Heart left ventricle (tissue), 16 donors: Measurements from ENCODE around the gene DAB2IP. TPM values are rescaled to one million over a fixed set of nuclear protein-coding genes. Genes with fewer than 3 reads are reported as not detected.

ENCODE experiments used
- ATAC-seq, 4 donors: fragments of 200-7000 bp; cut with Tn5 transposase; one replicate each; pipeline ENCODE4 v1.9.1; 2020 to 2022; ENCODE audit warnings: moderate library complexity in 4 of 4, mild to moderate bottlenecking in 3 of 4, moderate number of reproducible peaks in 1 of 4
- DNase-seq, 5 donors: peaks; one replicate each; pipeline ENCODE4 v3.0.0-alpha.2; 2020
- H3K27ac ChIP-seq, 12 donors: fragments of 200-600 bp; sonication (generic) in 4 of 12; one replicate each; pipeline versions ENCODE4 v1.5.0 to v1.8.0; 2016 to 2022; ENCODE audit warnings: mild to moderate bottlenecking in 2 of 12
- H3K27me3 ChIP-seq, 9 donors: fragments of 200-600 bp; sonication (generic) in 2 of 9; one replicate each; pipeline versions ENCODE4 v1.5.1 to v1.8.0; 2016 to 2022; ENCODE audit warnings: mild to moderate bottlenecking in 3 of 9
- H3K36me3 ChIP-seq, 9 donors: fragments of 200-600 bp; sonication (generic) in 2 of 9; one replicate each; pipeline versions ENCODE4 v1.5.0 to v1.8.0; 2018 to 2022; ENCODE audit warnings: mild to moderate bottlenecking in 2 of 9
- H3K4me1 ChIP-seq, 12 donors: fragments of 200-600 bp; sonication (generic) in 4 of 12; one replicate each; pipeline versions ENCODE4 v1.5.0 to v1.8.0; 2016 to 2022; ENCODE audit warnings: mild to moderate bottlenecking in 3 of 12
- H3K4me3 ChIP-seq, 12 donors: fragments of 200-600 bp; sonication (generic) in 4 of 12; one replicate each; pipeline versions ENCODE4 v1.5.0 to v1.8.0; 2017 to 2022; ENCODE audit warnings: mild to moderate bottlenecking in 9 of 12, moderate library complexity in 4 of 12
- H3K9me3 ChIP-seq, 12 donors: fragments of 200-600 bp; sonication (generic) in 4 of 12; one replicate each; pipeline versions ENCODE4 v1.5.0 to v1.8.0; 2016 to 2022; ENCODE audit warnings: mild to moderate bottlenecking in 1 of 12
- CTCF ChIP-seq, 12 donors: fragments of 200-600 bp; sonication (generic) in 4 of 12; IDR thresholded peaks; one replicate each; pipeline versions ENCODE4 v1.5.0 to v1.8.0; 2018 to 2022; ENCODE audit warnings: antibody characterized with exemption in 12 of 12, mild to moderate bottlenecking in 5 of 12
- POLR2A ChIP-seq, 2 donors: fragments of 450-650 bp; IDR thresholded peaks; one replicate each; pipeline ENCODE4 v1.6.1; 2017; ENCODE audit warnings: antibody characterized with exemption in 2 of 2, mild to moderate bottlenecking in 2 of 2, moderate library complexity in 2 of 2
- WGBS, 4 donors: extraction: QIAGEN DNeasy Blood & Tissue Kit in 2 of 4; methylation state at CpG; one replicate each; pipeline versions ENCODE4 v1.1.5 to v1.1.7; 2013 to 2018; 5-methylcytosine and 5-hydroxymethylcytosine counted together
- intact Hi-C, 10 donors: fragments of 100-400 bp; cut with DNase I; formaldehyde crosslinking; loops; one replicate each; pipeline versions ENCODE4 v1.11.1 to v1.14.2; 2022
- long read RNA-seq, 3 donors: library from polyadenylated mRNA; unstranded; transcript quantifications; one replicate each; pipeline ENCODE4 v2.0.0, GENCODE V29; 2020 to 2021
- polyA plus RNA-seq, 2 donors: library from polyadenylated mRNA; stranded (reverse); fragments of 200-250 nt; gene quantifications; one replicate each; pipeline ENCODE4 v1.2.3, GENCODE V29; 2013
- total RNA-seq, 9 donors: library from RNA; depleted of rRNA in 2 of 9; stranded (reverse); fragments of >200 nt in 2 of 9; fragmentation: NEBNext Ultra II Directional in 3 of 9; extraction: Animal tissue kit (Norgen Biotek cat#: 25700) in 3 of 9; gene quantifications; one replicate each; pipeline versions ENCODE4 v1.1.0 to v1.2.4, GENCODE V29; 2016 to 2023
- donor health status: ischemic (EF 13 %, LVEDD 7.1; RV severe dilation, severe dysfunction).
- donor health status: healthy with polysubstance abuse.
- donor health status: DM: no; HTN: yes; CAD: no.
- donor health status: DM: no; HTN: no; CAD: no.
- donor health status: ischemic (EF 25% LVEDD 6.9; RV normal size, moderate dysfunction).
- donor health status: ischemic (EF 25% LVEDD 5.7; RV mildly dilated, moderate dysfunction).
- donor health status: healthy.
- donor health status: DM: yes; HTN: yes; CAD: no.
- donor health status: ischemic (EF 35%, LVEDD 5.7; RV mildly dilated, moderate dysfunction).
- donor health status: nonischemic (EF 11% LVEDD 7.7; RV severe dilation, severe dysfunction).
- donor health status: DM: yes; HTN: yes; CAD: no.
- donor health status: PGD.
- donor health status: ischemic (EF 29% LVEDD 5.4; RV normal size, mild dysfunction).
- donor health status: nonischemic (EF 23%, LVEDD 6.1; RV moderate dilation, normal function).

The DAB2IP gene
- total RNA-seq = 100 to 1,000 TPM in 1 of 9 donors, 10 to 100 TPM in 8; 45.0 to 103 (median 54.2) TPM
- 10 to 100 TPM; 30.9 to 40.4 TPM for polyA plus RNA-seq
- long read RNA-seq, donor 1, partial matches to known transcripts = 53 of 59 reads
- long read RNA-seq, donor 1, other reads (novel, unspliced or antisense) = 6 of 59 reads
- long read RNA-seq, donor 2, partial matches to known transcripts = 46 of 53 reads
- long read RNA-seq, donor 2, other reads (novel, unspliced or antisense) = 6 of 53 reads
- long read RNA-seq, donor 3, partial matches to known transcripts = 8 of 47 reads
- long read RNA-seq, donor 3, other reads (novel, unspliced or antisense) = 39 of 47 reads

- 2 to 13% (median 4%) methylated on average over 29 to 79 of the region's 79 CpGs for WGBS, 4 donors
- Histone ChIP-seq H3K4me3 (peak within 1 kb of the TSS; percentile 43 to 92 (median 74)), H3K27me3 (peaks cover 0 to 25% (median 0%) of the 10 kb centered on the region in 9 donors), H3K36me3 (peaks cover 0 to 4% (median 0%) of the 10 kb centered on the region in 9 donors), H3K4me1 (peaks cover 4 to 82% (median 62%) of the 10 kb centered on the region in 12 donors), H3K27ac (peak within 1 kb of the TSS; percentile 73 to 97 (median 88)), H3K9me3 (no peaks in the 10 kb centered on the region)
- no peak for TF ChIP-seq POLR2A (IDR thresholded peaks at IDR 0.05)
- TF ChIP-seq CTCF (IDR thresholded peaks at IDR 0.05) = no peak
- intact Hi-C loops = no loop called here
- ATAC-seq (peak; percentile 40 to 67 (median 61)), DNase-seq (peak; percentile 67 to 80 (median 74))
Observed at GRCh38 chr9:121651295-121652020, at the start of gene DAB2IP. TSS of gene DAB2IP (plus strand) at chr9:121651634. CDS start at chr9:121651776, 142 bp downstream.

- ATAC-seq (no peak), DNase-seq (no peak)
- 83 to 89% (median 89%) methylated on average over 5 to 7 of the region's 7 CpGs for WGBS, 4 donors
- H3K4me3 ChIP-seq = no peak overlapping the region
- H3K4me1 ChIP-seq = peaks cover 18 to 81% (median 65%) of the 10 kb centered on the region in 12 donors
- H3K9me3 ChIP-seq = no peaks in the 10 kb centered on the region
- peaks cover 0 to 24% (median 0%) of the 10 kb centered on the region in 9 donors for H3K27me3 ChIP-seq
- no peaks in the 10 kb centered on the region for H3K36me3 ChIP-seq
- H3K27ac ChIP-seq = peak overlapping the region in 2 of 12 donors; percentile 71 to 75
- intact Hi-C loops = loop anchor here in 5 of 10 donors (5.0 kb wide), 2 partner anchors 36 to 51 kb away; no protein-coding TSS in a partner anchor
- no peak for TF ChIP-seq CTCF (IDR thresholded peaks at IDR 0.05)
- TF ChIP-seq POLR2A (IDR thresholded peaks at IDR 0.05) = no peak
Observed at GRCh38 chr9:121603028-121603427, 48.4 kb upstream of the DAB2IP start.

GRCh38 chr9:121604242-121604641, 47.2 kb upstream of the DAB2IP start:
- DNase-seq = peak in 2 of 5 donors; percentile 44 to 55
- no peak overlapping the region for H3K4me3 ChIP-seq
- intact Hi-C loops = loop anchor here in 5 of 10 donors (5.0 kb wide), 2 partner anchors 37 to 52 kb away; no protein-coding TSS in a partner anchor
- H3K27me3 ChIP-seq = peaks cover 0 to 13% (median 0%) of the 10 kb centered on the region in 9 donors
- no peaks in the 10 kb centered on the region for H3K9me3 ChIP-seq
- peak in 1 of 4 donors; percentile 35 for ATAC-seq
- WGBS, 4 donors = 17 to 27% (median 20%) methylated on average over 4 of the region's 4 CpGs
- no peaks in the 10 kb centered on the region for H3K36me3 ChIP-seq
- TF ChIP-seq POLR2A (IDR thresholded peaks at IDR 0.05) = no peak
- no peak for TF ChIP-seq CTCF (IDR thresholded peaks at IDR 0.05)
- H3K27ac ChIP-seq = peak overlapping the region in 11 of 12 donors; percentile 18 to 75 (median 61)
- H3K4me1 ChIP-seq = peaks cover 24 to 83% (median 69%) of the 10 kb centered on the region in 12 donors

- no peak for TF ChIP-seq CTCF (IDR thresholded peaks at IDR 0.05)
- TF ChIP-seq POLR2A (IDR thresholded peaks at IDR 0.05) = no peak
Observed at GRCh38 chr9:121604654-121605053, 46.8 kb upstream of the DAB2IP start.

More at GRCh38 chr9:121604654-121605053, 46.8 kb upstream of the DAB2IP start:
- no peaks in the 10 kb centered on the region for H3K9me3 ChIP-seq
- H3K27ac ChIP-seq = peak overlapping the region; percentile 10 to 75 (median 58)
- ATAC-seq = no peak
- H3K4me1 ChIP-seq = peaks cover 27 to 86% (median 73%) of the 10 kb centered on the region in 12 donors
- no peaks in the 10 kb centered on the region for H3K36me3 ChIP-seq
- peaks cover 0 to 9% (median 0%) of the 10 kb centered on the region in 9 donors for H3K27me3 ChIP-seq
- WGBS, 4 donors = 52 to 69% (median 63%) methylated on average over 8 of the region's 8 CpGs
- intact Hi-C loops = loop anchor here in 5 of 10 donors (5.0 kb wide), 2 partner anchors 37 to 52 kb away; no protein-coding TSS in a partner anchor
- no peak for DNase-seq
- no peak overlapping the region for H3K4me3 ChIP-seq
